HEK293 (cell line): Measurements from ENCODE around the gene MBP.

Source experiments
- CTCF ChIA-PET: fragments of 350-600 bp; formaldehyde crosslinking; extraction: SDS; loops from one replicate; lab custom pipeline; 2021; ENCODE audit warnings: antibody characterized with exemption; lab: Yijun Ruan, JAX
- POLR2A ChIA-PET: fragments of 300-600 bp; formaldehyde crosslinking; extraction: SDS; loops from one replicate; lab custom pipeline; 2020; ENCODE audit warnings: antibody characterized with exemption, inconsistent platforms; lab: Yijun Ruan, JAX
- H3K27ac ChIP-seq: fragments of 200-500 bp; sonication (Bioruptor generic); 2 replicates; pipeline ENCODE4 v1.5.1; 2014; ENCODE audit warnings: low read depth, low read length, control low read depth, inconsistent platforms; ENCODE audit errors: extremely low read depth
- H3K36me3 ChIP-seq, 2 experiments: fragments of 200-500 bp in 1 of 2; sonication (Bioruptor generic) in 1 of 2; 1 replicate in 1 of 2; 2 replicates in 1 of 2; pipeline ENCODE4 v1.5.1; 2014 to 2017; ENCODE audit warnings: inconsistent platforms in 2 of 2, low read length in 2 of 2; ENCODE audit not compliant: control insufficient read depth in 2 of 2, insufficient read depth in 1 of 2
- H3K4me1 ChIP-seq: fragments of 200-500 bp; sonication (Bioruptor generic); 2 replicates; pipeline ENCODE4 v1.5.1; 2014; ENCODE audit warnings: mild to moderate bottlenecking, low read length, inconsistent platforms; ENCODE audit not compliant: control insufficient read depth, insufficient read depth
- H3K4me3 ChIP-seq: 2 replicates; pipeline ENCODE4 v1.5.1; 2011; ENCODE audit warnings: low read depth, mild to moderate bottlenecking, control low read depth, low read length, moderate library complexity
- H3K9me3 ChIP-seq: fragments of 200-500 bp; sonication (Bioruptor generic); 2 replicates; pipeline ENCODE4 v1.5.1; 2014; ENCODE audit warnings: low read depth, low read length, inconsistent platforms; ENCODE audit not compliant: control insufficient read depth, insufficient read depth
- MYNN ChIP-seq: fragments of 450-650 bp; formaldehyde crosslinking; IDR thresholded peaks from 2 replicates; pipeline ENCODE4 v1.5.1; 2016; ENCODE audit warnings: missing biosample characterization, missing genetic modification characterization, borderline replicate concordance
- PBX3 ChIP-seq: sonication (generic); formaldehyde crosslinking; IDR thresholded peaks from 2 replicates; pipeline ENCODE4 v1.8.1; 2022; ENCODE audit warnings: mild to moderate bottlenecking, moderate library complexity, missing genetic modification reagents
- ZBTB10 ChIP-seq: fragments of 450-650 bp; formaldehyde crosslinking; IDR thresholded peaks from 2 replicates; pipeline ENCODE4 v1.5.1; 2016; ENCODE audit warnings: missing biosample characterization, missing genetic modification characterization
- ZIC2 ChIP-seq: fragments of 450-650 bp; formaldehyde crosslinking; IDR thresholded peaks from 2 replicates; pipeline ENCODE4 v1.5.1; 2016; ENCODE audit warnings: missing biosample characterization, missing genetic modification characterization
- ZNF18 ChIP-seq: fragments of 450-650 bp; formaldehyde crosslinking; IDR thresholded peaks from 2 replicates; pipeline ENCODE4 v1.5.1; 2016; ENCODE audit warnings: missing biosample characterization, missing genetic modification characterization
- ZNF362 ChIP-seq: fragments of 450-650 bp; formaldehyde crosslinking; IDR thresholded peaks from 2 replicates; pipeline ENCODE4 v1.5.1; 2016; ENCODE audit warnings: missing biosample characterization, missing genetic modification characterization
- ZNF521 ChIP-seq: fragments of 450-650 bp; formaldehyde crosslinking; IDR thresholded peaks from 2 replicates; pipeline ENCODE4 v1.5.1; 2017; ENCODE audit warnings: missing biosample characterization, mild to moderate bottlenecking, missing genetic modification characterization
- ZNF621 ChIP-seq: fragments of 450-650 bp; formaldehyde crosslinking; IDR thresholded peaks from 2 replicates; pipeline ENCODE4 v1.5.1; 2017; ENCODE audit warnings: missing biosample characterization, missing genetic modification characterization
- ZNF664 ChIP-seq: fragments of 450-650 bp; formaldehyde crosslinking; IDR thresholded peaks from 2 replicates; pipeline ENCODE4 v1.5.1; 2016; ENCODE audit warnings: missing biosample characterization, missing genetic modification characterization
- ZNF747 ChIP-seq: fragments of 450-650 bp; formaldehyde crosslinking; IDR thresholded peaks from 2 replicates; pipeline ENCODE4 v1.5.1; 2016; ENCODE audit warnings: missing biosample characterization, missing genetic modification characterization

MBP gene

GRCh38 chr18:77069931-77070330 lies 62.7 kb downstream of the MBP start (continued):
- no peak for TF ChIP-seq ZNF362
- no peak for TF ChIP-seq PBX3 (CRISPR knock-in tag)
- TF ChIP-seq MYNN (tag by site-specific recombination) = no peak
- no peak for TF ChIP-seq ZBTB10 (tag by site-specific recombination)

- no peak overlapping the region for H3K4me3 ChIP-seq
- H3K4me1 ChIP-seq = no peaks in the 10 kb centered on the region
- TF ChIP-seq ZNF521 (no peak), ZNF747 (tag by site-specific recombination) (no peak), ZNF18 (tag by site-specific recombination) (no peak), ZNF621 (tag by site-specific recombination) (no peak)
- H3K27ac ChIP-seq = no peak overlapping the region
- peaks cover 0 to 1% of the 10 kb centered on the region in 2 experiments; a peak in 2 of 3 replicates for H3K36me3 ChIP-seq
- CTCF ChIA-PET = interaction anchor here (0.6 to 1.9 kb wide), 3 partner anchors 9 to 69 kb away, joined by 3 to 9 read pairs (median 3); no protein-coding TSS in a partner anchor
- no peaks in the 10 kb centered on the region for H3K9me3 ChIP-seq
- POLR2A ChIA-PET = no interaction called here
Observed at GRCh38 chr18:77069482-77069881, 63.1 kb downstream of the MBP start.

GRCh38 chr18:77068321-77069312 lies 64.0 kb downstream of the MBP start:
- ChIA-PET POLR2A (interaction anchor here (0.9 kb wide), 1 partner anchor 62 kb away, joined by 3 read pairs; no protein-coding TSS in a partner anchor), CTCF (interaction anchor here (0.6 to 1.9 kb wide), 5 partner anchors 10 to 104 kb away, joined by 3 to 9 read pairs (median 3); no protein-coding TSS in a partner anchor)
- TF ChIP-seq ZNF664 (tag by site-specific recombination) (no peak), ZIC2 (tag by site-specific recombination) (peak; percentile 53)
- H3K4me3 ChIP-seq = no peak overlapping the region
- peaks cover 0 to 5% of the 10 kb centered on the region in 2 experiments; a peak in 2 of 3 replicates for H3K36me3 ChIP-seq
- no peaks in the 10 kb centered on the region for H3K9me3 ChIP-seq
- no peak overlapping the region for H3K27ac ChIP-seq
- no peaks in the 10 kb centered on the region for H3K4me1 ChIP-seq
